ENCODE data around the gene SAPCD1.
A peak's percentile ranks its signal among the peaks of the same experiment; 100 is the strongest.
"Not testable (repeated sequence)": the region's sequence is repeated elsewhere in the genome, so short reads cannot be mapped to it uniquely, and the experiment has no call there.

The SAPCD1 gene

DNA sequence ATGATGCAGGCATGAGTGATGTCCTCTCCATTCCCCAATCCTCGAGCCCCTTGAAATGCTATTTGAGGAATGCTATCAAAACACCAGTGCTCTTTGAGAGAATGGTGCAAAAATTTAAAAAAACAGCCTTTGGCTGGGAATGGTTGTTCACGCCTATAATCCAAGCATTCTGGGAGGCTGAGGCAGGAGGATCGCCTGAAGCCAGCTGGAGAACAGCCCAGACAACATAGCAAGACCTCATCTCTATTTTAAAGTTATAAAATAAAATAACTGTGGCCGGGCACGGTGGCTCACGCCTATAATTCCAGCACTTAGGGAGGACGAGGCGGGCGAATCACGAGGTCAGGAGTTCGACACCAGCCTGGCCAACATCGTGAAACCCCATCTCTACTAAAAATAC lies 37.3 kb downstream of the SAPCD1 start:
- DNase-seq (ENCODE audit: low read depth in 2 of 2), result no peak

DNA sequence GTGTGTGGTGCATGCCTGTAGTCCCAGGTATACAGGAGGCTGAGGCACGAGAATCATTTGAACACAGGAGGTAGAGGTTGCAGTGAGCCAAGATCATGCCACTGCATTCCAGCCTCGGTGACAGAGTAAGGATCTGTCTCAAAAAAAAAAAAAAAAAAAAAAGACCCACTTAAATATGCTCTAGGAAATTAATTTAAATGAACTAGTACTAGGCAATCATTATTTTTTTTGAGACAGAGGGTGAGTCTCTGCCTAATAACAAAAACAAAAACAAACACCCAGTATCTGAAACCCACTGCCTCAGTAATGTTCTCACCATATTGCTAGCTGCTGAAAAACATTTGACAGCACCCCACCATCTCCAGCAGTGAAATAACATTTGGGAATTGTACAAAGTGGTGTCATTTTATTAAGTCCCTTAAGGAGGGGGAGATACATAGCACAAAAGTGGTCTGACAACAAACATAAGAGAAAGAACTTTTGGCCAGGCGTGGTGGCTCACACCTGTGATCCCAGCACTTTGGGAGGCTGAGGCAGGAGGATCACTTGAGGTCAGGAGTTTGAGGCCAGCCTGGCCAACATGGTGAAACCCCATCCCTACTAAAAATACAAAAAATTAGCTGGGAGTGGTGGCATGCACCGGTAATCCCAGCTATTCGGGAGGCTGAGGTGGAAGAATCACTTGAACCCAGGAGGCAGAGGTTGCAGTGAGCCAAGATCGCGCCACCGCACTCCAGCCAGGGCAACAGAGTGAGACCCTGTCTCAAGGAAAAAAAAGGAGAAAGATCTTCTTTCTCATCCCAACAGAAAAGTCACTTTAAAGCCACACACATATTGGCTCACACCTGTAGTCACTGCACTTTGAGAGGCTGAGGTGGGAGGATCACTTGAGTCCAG lies 38.8 kb downstream of the SAPCD1 start:
- DNase-seq (ENCODE audit: low read depth in 2 of 2), result not testable (repeated sequence)

DNA sequence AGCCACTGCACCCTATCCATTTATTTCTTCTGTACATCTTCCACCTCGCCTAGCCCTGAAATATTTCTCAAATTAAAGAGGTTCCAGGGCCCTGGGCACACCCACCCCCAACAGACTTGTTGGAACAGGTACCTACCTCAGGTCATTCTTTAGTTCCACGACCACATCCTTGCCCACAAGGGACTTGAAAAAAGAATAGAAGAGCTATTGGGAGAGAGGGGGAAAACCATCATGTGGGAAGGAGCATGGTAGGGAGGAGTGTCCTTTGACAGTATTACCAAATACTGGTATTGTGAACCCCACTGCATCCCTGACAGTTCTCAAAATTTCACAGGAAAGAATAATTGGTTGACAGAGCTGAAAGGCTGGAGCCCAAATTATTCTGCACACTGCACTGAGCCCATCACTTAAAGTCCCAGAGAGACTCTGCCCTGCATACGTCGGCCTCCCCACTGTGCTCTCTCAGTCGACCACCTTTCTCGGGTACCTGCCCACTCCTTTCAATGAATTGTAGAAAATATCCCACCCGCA lies 43.5 kb downstream of the SAPCD1 start:
- no peak for DNase-seq (ENCODE audit: low read depth in 2 of 2)

DNA sequence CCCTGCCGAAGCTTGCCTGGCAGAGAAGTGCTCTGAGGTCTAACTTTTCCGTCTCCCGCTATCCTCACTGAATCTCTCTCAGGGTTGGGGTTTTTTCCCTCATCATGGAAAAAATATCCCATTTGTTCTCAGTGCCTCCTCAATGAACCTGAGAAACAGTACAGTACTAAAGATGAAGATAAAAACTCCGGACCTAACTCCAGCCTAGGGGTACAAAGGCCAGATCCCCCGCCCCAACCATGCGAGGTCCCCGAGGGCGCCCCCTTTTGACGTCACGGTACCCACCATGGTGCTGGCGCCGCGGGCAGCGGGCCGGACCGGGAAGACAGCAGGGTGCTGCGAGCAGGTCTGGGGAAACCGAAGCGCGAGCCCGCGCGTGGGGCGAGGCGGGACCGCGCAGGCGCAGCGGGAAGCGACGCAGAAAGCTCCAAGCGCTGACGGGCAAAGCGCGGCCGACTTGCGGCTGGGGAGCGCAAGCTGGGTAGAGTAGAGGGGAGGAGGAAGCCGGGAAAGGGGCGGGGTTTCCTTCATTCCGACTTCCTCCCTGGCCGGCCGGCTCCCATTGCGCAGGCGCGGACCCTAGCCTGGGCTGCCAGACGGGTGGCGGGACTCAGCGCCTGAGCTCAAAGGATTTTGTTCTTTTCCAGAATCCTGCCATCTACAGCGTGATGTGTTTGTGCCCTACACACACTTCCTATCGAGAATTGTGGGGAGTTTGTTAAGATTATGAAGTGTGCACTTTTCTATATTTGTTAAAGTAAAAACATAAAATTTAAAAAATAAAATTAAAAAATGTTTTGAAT lies 44.2 kb downstream of the SAPCD1 start, which contains the start of gene LSM2:
Gene LSM2, minus strand, starts transcription at position 497 of the 803 bp plus-strand sequence. Its CDS starts 209 bp downstream, at position 288.
- DNase-seq (ENCODE audit: low read depth in 2 of 2), result peak; percentile 88 to 90

DNA sequence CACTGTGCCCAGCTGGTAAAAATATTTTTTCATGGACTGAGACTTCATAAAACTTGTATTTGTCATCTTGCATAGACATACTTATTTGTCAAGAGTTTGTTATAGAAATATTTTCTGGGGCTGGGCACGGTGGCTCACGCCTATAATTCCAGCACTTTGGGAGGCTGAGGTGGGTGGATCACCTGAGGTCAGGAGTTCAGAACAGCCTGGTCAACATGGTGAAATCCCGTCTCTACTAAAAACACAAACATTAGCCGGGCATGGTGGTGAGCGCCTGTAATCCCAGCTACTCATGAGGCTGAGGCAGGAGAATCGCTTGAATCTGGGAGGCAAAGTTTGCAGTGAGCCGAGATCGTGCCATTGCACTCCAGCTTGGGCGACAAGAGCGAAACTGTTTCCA lies 46.1 kb downstream of the SAPCD1 start:
- DNase-seq (ENCODE audit: low read depth in 2 of 2), result not testable (repeated sequence)

DNA sequence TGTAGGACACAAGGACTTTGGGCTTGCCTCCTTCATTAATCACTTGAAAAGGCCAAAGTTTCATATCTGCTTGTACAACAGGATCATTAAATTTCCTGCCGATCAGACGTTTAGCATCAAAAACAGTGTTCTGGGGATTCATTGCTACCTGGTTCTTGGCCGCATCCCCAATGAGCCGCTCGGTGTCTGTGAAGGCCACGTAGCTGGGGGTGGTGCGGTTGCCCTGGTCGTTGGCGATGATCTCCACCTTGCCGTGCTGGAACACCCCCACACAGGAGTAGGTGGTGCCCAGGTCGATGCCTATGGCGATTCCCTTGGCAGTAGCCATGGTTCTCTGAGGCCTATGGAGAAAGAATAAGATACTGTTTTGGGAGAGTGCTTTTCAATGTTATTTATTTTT lies 49.2 kb downstream of the SAPCD1 start:
- no peak for DNase-seq (ENCODE audit: low read depth in 2 of 2)

DNA sequence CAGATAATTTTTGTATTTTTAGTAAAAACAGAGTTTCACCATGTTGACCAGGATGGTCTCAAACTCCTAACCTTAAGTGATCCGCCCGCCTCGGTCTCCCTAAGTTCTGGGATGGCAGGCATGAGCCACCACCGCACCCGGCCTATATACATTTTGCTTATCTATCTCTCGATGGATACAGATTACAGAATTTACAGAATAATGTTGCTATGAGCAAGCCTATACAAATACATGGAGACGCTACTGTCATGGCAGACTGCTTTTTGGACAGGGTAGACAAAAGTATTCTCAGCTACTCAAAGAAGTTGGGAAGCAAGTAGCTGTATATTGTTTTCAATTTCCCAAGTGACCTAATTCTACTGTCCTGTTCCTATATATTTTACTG lies 51.0 kb downstream of the SAPCD1 start:
- no peak for DNase-seq (ENCODE audit: low read depth in 2 of 2)

Data from fibroblast of skin of left biceps (primary cell).